Gastrocnemius medialis (tissue), 4 donors: ENCODE data around the gene MSL1. TPM values are rescaled to one million over a fixed set of nuclear protein-coding genes. Genes with fewer than 3 reads are reported as not detected.

Source experiments
- ATAC-seq, 2 donors: fragments of 150-250 bp; one replicate each; pipeline ENCODE4 v1.9.1; 2016
- DNase-seq, 2 donors: peaks; one replicate each; pipeline ENCODE4 v3.0.0-alpha.2; 2019
- H3K27ac ChIP-seq, 4 donors: fragments of 200-600 bp; sonication (generic); 1 replicate in 1 of 4; 2 replicates in 3 of 4; pipeline ENCODE4 v1.5.1; 2016 to 2018; ENCODE audit warnings: mild to moderate bottlenecking in 2 of 4, moderate library complexity in 1 of 4
- H3K27me3 ChIP-seq, 3 donors: fragments of 200-600 bp; sonication (generic) in 2 of 3; 1 replicate in 1 of 3; 2 replicates in 2 of 3; pipeline versions ENCODE4 v1.5.1 to v1.6.0; 2016 to 2019; ENCODE audit warnings: mild to moderate bottlenecking in 1 of 3, moderate library complexity in 1 of 3
- H3K36me3 ChIP-seq, 2 donors: fragments of 200-600 bp; sonication (generic) in 1 of 2; one replicate each; pipeline ENCODE4 v1.5.1; 2017 to 2018
- H3K4me1 ChIP-seq, 2 donors: fragments of 200-600 bp; sonication (generic) in 1 of 2; one replicate each; pipeline ENCODE4 v1.5.1; 2016 to 2017; ENCODE audit warnings: mild to moderate bottlenecking in 2 of 2
- H3K4me3 ChIP-seq, 4 donors: fragments of 200-600 bp; sonication (generic) in 3 of 4; 1 replicate in 1 of 4; 2 replicates in 3 of 4; pipeline ENCODE4 v1.5.1; 2016 to 2019; ENCODE audit warnings: mild to moderate bottlenecking in 2 of 4
- H3K9me3 ChIP-seq, 3 donors: fragments of 200-600 bp; sonication (generic) in 2 of 3; 1 replicate in 1 of 3; 2 replicates in 2 of 3; pipeline ENCODE4 v1.5.1; 2016 to 2019
- CTCF ChIP-seq, 5 experiments: fragments of 450-650 bp in 3 of 5; fragments of 200-600 bp in 2 of 5; sonication (generic) in 2 of 5; IDR thresholded peaks in 4 of 5; conservative IDR thresholded peaks in 1 of 5; 1 replicate in 4 of 5; 2 replicates in 1 of 5; pipeline ENCODE4 v1.5.1; 2016 to 2019; ENCODE audit warnings: antibody characterized with exemption in 5 of 5, mild to moderate bottlenecking in 3 of 5, moderate library complexity in 3 of 5
- POLR2A ChIP-seq, 2 donors: fragments of 450-650 bp; IDR thresholded peaks; one replicate each; pipeline ENCODE4 v1.6.1; 2017; ENCODE audit warnings: antibody characterized with exemption in 2 of 2, mild to moderate bottlenecking in 2 of 2, moderate library complexity in 2 of 2
- in situ Hi-C, 4 donors: fragments of 200-750 bp; cut with MboI; loops; one replicate each; pipeline versions ENCODE4 v1.15.0 to v1.8.0; 2017; ENCODE audit warnings: low sequenced_read_pairs in 4 of 4
- intact Hi-C: fragments of 100-400 bp; cut with DNase I; formaldehyde crosslinking; loops from one replicate; pipeline ENCODE4 v1.15.1; 2023; ENCODE audit warnings: low total_unique reads
- total RNA-seq, 4 donors: library from RNA; depleted of rRNA; stranded (reverse); fragments of >200 nt; gene quantifications; one replicate each; pipeline versions ENCODE4 v1.1.0 to v1.2.3, GENCODE V29; 2016

Gene MSL1
- total RNA-seq, 4 donors from 2014 or later: 75.7 to 96.3 (median 85.9) TPM

- DNase-seq: peak in 1 of 2 donors; percentile 53
- no peak for ATAC-seq
- H3K4me3 ChIP-seq: no peak overlapping the region
- no peak for TF ChIP-seq CTCF (IDR thresholded peaks at IDR 0.05 in 4 of 5, conservative IDR thresholded peaks at IDR 0.05 in 1 of 5)
- no peak for TF ChIP-seq POLR2A (IDR thresholded peaks at IDR 0.05)
- in situ Hi-C loops: no loop called here
- H3K36me3 ChIP-seq: peaks cover 0 to 70% of the 10 kb centered on the region in 2 donors
- peaks cover 51 to 59% of the 10 kb centered on the region in 2 donors for H3K4me1 ChIP-seq
- H3K27ac ChIP-seq: peak overlapping the region; percentile 94 to 100 (median 98)
- no peaks in the 10 kb centered on the region for H3K9me3 ChIP-seq
- intact Hi-C loops: no loop called here
- H3K27me3 ChIP-seq: no peaks in the 10 kb centered on the region
Measured at GRCh38 chr17:40090237-40091119, 31.3 kb upstream of the MSL1 start.

- Histone ChIP-seq H3K27me3 (no peaks in the 10 kb centered on the region), H3K36me3 (peaks cover 0 to 70% of the 10 kb centered on the region in 2 donors), H3K9me3 (no peaks in the 10 kb centered on the region), H3K4me1 (peaks cover 61 to 66% of the 10 kb centered on the region in 2 donors), H3K27ac (peak overlapping the region; percentile 94 to 100 (median 98)), H3K4me3 (no peak overlapping the region)
- DNase-seq (peak in 1 of 2 donors; percentile 79), ATAC-seq (peak in 1 of 2 donors; percentile 18)
- in situ Hi-C loops (no loop called here), intact Hi-C loops (loop anchor here (2.0 kb wide), 1 partner anchor 73 kb away; no protein-coding TSS in a partner anchor)
- no peak for TF ChIP-seq CTCF (IDR thresholded peaks at IDR 0.05 in 4 of 5, conservative IDR thresholded peaks at IDR 0.05 in 1 of 5)
- TF ChIP-seq POLR2A (IDR thresholded peaks at IDR 0.05): peak; percentile 49 to 59
Measured at GRCh38 chr17:40091691-40092397, 29.9 kb upstream of the MSL1 start.

GRCh38 chr17:40092581-40092980 lies 29.2 kb upstream of the MSL1 start:
- DNase-seq: no peak
- H3K36me3 ChIP-seq: peaks cover 0 to 67% of the 10 kb centered on the region in 2 donors
- intact Hi-C loops: loop anchor here (2.0 kb wide), 1 partner anchor 74 kb away; no protein-coding TSS in a partner anchor
- peaks cover 68 to 73% of the 10 kb centered on the region in 2 donors for H3K4me1 ChIP-seq
- TF ChIP-seq POLR2A (IDR thresholded peaks at IDR 0.05) (no peak), CTCF (IDR thresholded peaks at IDR 0.05 in 4 of 5, conservative IDR thresholded peaks at IDR 0.05 in 1 of 5) (no peak)
- peak overlapping the region in 3 of 4 donors; percentile 24 to 39 (median 34) for H3K4me3 ChIP-seq
- no peaks in the 10 kb centered on the region for H3K27me3 ChIP-seq
- H3K27ac ChIP-seq: peak overlapping the region; percentile 94 to 100 (median 98)
- no peak for ATAC-seq
- in situ Hi-C loops: no loop called here
- H3K9me3 ChIP-seq: no peaks in the 10 kb centered on the region

- Histone ChIP-seq H3K4me1 (peaks cover 73 to 78% of the 10 kb centered on the region in 2 donors), H3K27me3 (no peaks in the 10 kb centered on the region), H3K27ac (peak overlapping the region; percentile 94 to 100 (median 98)), H3K9me3 (no peaks in the 10 kb centered on the region), H3K4me3 (peak overlapping the region; percentile 4 to 39 (median 29)), H3K36me3 (peaks cover 0 to 62% of the 10 kb centered on the region in 2 donors)
- in situ Hi-C loops (no loop called here), intact Hi-C loops (loop anchor here (2.0 kb wide), 1 partner anchor 74 kb away; no protein-coding TSS in a partner anchor)
- TF ChIP-seq CTCF (IDR thresholded peaks at IDR 0.05 in 4 of 5, conservative IDR thresholded peaks at IDR 0.05 in 1 of 5) (no peak), POLR2A (IDR thresholded peaks at IDR 0.05) (no peak)
- DNase-seq: no peak
- no peak for ATAC-seq
Measured at GRCh38 chr17:40093005-40093579, 28.7 kb upstream of the MSL1 start.
